HG03460 (cell line): ENCODE data around the gene COL6A2.

Source experiments
- ATAC-seq: cut with Tn5 transposase; IDR thresholded peaks from one replicate; pipeline ENCODE4 v1.9.1; 2021; ENCODE audit not compliant: unreplicated experiment

The COL6A2 gene

DNA sequence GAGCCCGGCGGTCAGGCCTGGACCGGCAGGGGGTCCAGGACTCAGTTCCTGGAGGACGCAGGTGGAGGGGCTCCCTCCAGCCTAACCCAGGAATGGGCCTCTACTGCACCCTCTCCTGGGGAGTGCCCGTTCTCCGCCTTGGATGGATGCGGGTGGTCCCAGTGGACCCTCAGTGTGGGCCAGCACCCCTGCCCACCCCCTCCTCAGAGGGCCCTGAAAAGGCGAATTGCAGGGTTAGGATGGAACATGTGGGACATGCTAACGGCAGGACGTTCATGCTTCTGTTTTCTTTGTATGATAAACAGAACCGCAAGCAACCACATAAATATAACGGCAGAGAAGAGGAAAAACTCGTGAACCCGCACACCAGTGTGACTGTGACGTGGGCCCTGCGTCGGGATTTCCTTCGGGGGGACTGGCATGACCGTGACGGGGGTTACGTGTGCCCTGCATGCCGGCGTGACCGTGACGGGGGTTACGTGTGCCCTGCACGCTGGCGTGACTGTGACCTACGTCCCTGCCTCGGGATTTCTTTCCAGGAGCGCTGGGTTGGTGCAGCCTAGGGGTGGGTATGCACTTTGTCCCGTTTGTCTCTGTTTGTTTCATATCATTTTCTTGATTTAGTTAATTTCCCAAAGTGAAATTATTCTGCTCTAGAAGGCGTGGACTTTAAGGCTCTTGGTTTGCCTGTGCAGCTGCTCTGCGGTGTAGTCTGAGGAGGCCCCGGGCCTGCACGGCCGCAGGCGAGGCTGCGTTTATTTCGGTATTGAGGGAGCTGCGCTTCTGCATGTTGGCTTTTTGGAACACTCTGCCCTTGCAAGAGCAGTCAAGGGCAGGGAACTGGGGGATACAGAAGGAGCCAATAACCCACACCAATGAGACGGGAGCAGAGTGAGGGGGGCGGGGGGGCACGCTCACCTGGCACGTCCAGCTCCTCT lies 54.3 kb downstream of the COL6A2 start:
- no peak for ATAC-seq

DNA sequence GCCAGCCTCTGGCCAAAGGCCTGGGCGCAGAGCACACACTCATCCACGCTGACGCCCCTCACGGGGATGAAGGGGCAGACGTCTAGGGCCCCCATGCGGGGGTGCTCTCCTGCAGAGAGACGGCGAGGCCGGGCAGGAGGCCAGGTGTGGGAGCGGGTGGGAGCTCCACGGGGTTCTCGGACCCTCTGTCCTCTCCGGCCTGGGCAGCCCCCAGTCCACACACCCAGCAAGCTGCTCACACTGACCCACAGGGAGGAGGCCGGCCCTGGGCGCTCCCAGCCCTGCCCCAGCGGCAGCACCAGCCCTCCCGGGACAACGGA lies 55.0 kb downstream of the COL6A2 start:
- ATAC-seq: no peak

GRCh38 chr21:46153247-46154154 lies 55.6 kb downstream of the COL6A2 start:
- ATAC-seq: no peak

- ATAC-seq: no peak
Observed at GRCh38 chr21:46154155-46154954, 56.4 kb downstream of the COL6A2 start.

GRCh38 chr21:46154955-46155513 lies 57.1 kb downstream of the COL6A2 start:
- no peak for ATAC-seq

DNA sequence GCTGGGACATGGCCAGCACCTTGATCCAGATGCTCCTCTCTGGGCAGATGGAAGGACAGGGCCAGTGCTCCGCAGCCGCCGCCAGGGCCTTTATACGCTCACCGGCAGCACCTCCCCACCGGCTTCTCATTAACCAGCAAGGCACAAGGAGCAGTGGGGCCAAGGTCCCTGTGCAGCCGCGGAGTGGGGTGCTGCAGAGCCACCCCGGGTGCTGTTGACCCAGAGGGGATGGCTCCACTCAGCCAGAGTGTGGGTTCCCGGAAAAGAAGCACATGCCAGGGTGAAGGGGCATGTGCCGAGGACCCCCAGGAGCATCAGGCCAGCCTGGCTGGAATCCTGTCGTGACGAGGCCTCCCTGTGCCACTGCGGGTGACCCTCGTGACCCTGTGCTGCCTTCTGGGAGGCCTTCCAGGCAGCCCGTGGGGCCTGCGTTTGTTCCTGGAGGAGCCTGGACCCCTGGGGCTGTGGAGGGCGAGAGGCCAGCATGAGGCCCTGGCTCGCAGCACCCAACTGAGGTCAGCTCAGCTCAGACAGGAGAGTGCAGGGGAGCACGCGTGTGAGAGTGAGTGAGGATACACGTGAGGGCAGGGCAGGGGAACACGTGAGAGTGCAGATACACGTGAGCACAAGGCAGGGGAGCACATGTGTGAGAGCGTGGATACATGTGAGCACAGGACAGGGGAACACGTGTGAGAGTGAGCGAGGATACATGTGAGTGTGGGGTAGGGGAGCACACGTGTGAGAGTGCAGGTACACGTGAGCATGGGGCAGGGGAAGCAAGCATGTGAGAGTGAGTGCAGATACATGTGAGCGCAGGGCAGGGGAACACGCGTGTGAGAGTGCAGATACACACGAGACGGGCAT lies 57.8 kb downstream of the COL6A2 start, which contains the start of gene FTCD:
FTCD (minus strand) TSS at position 66 of the 864 bp plus-strand sequence; CDS start at position 10, 56 bp downstream.
- no peak for ATAC-seq

DNA sequence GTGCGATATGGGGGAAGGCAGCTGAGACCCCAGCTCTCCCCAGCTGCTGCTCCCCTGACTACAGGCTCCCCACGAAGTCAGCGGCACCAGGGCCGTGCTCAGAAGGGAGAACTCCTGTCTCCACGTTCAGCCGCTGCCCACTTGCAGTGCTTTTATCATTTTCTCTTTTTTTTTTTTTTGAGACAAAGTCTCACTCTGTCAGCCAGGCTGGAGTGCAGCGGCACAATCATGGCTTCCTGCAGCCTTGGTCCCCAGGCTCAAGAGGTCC lies 58.4 kb downstream of the COL6A2 start:
- no peak for ATAC-seq

- no peak for ATAC-seq
Observed at GRCh38 chr21:46156678-46157077, 58.8 kb downstream of the COL6A2 start.

GRCh38 chr21:46157396-46157986 lies 59.6 kb downstream of the COL6A2 start:
- no peak for ATAC-seq

DNA sequence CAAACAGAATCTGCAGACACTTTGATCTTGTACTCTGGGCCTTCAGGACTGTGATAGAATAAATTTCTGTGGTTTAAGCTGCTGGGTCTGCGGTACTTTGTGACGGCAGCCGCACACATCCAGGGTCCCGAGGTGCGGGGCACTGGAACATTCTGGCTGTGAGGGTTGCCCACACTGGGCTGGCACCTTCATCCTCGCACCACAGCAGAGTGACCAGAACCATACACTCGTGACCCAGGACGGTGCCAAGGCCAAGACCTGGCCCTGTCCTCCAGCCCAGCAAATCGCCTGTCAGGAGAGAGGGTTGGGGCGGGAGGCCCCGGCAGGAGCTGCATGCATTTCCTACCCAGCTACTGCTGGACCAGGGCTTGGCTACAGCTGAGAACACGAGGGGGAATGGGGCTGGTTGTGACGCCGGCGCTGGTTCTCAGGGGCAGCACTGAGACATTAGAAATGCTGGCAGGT lies 60.1 kb downstream of the COL6A2 start:
- no peak for ATAC-seq

DNA sequence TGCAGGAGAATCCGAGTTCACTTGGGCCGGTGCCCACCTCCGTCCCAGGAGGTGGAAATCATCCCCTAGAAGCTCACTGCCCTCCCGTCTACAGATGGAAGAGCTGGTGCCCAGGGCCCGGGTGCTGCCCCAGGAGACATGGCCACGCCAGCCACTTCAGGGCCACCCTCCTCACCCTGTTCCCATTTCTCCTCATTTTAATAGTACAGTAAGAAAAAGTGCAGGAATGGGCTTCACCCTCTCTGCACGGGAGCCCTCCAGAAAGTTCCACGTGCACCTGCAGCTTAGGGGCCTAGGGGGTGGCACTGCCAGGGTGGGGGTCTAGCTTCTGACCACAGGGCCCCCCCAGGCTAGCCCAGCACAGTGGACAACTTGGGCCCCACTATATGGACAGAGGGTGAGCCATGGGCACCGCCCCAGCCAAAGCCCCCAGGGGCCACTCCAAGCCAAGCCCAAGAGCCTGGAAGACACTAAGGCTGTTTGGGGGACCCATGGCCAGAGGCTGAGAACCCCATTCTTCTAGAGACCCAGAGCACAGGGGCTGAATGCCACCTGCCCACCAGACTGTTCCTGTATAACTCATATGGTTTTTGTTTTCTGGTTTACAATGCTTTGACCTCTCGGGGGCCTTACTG lies 60.9 kb downstream of the COL6A2 start:
- ATAC-seq: no peak

- no peak for ATAC-seq
Observed at GRCh38 chr21:46159390-46159789, 61.5 kb downstream of the COL6A2 start.

DNA sequence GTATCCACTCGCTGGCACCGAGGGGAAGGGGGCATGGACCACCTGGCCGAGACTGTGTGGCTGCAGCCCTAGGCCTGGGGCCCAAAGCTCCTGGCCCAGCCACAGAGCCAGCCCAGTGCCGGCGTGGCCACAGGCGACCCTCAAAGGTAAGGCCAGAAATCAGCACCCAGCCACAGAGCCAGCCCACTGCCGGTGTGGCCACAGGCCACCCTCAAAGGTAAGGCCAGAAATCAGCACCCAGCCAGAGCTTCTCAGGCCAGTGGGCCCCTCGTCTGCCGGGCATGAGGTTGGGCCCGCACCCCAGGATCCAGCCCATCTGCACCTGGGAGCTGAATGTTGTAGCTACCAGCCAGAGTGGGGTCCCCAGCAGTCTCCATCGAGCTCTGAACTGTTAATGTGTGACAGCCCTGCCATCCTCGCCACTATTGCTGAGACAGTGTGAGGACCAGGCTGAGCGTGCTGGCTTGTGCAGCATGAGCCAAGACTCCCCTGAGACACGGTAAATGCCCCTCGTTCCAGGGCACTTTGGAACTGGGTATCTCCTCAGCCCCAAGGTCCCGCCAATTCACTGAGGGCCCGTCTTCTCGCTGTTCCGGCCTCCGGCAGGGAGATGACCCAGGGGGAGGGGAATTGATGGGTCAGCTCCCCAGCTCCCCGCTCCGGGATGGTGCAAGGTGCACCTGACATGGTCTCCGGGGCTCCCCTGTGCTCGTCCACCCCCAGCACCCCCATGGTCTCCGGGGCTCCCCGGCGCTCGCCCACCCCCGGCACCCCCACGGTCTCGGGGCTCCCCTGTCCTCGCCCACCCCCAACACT lies 62.1 kb downstream of the COL6A2 start:
- no peak for ATAC-seq

GRCh38 chr21:46160657-46160906 lies 62.7 kb downstream of the COL6A2 start:
- no peak for ATAC-seq

GRCh38 chr21:46160907-46161632 lies 63.2 kb downstream of the COL6A2 start:
- no peak for ATAC-seq

- no peak for ATAC-seq
Observed at GRCh38 chr21:46161633-46162592, 64.0 kb downstream of the COL6A2 start.

GRCh38 chr21:46163380-46163779 lies 65.5 kb downstream of the COL6A2 start:
- no peak for ATAC-seq
